ENCODE measurements around the gene PPARA.
A peak's percentile ranks its signal among the peaks of the same experiment; 100 is the strongest.
"Not testable (repeated sequence)": the region's sequence is repeated elsewhere in the genome, so short reads cannot be mapped to it uniquely, and the experiment has no call there.

The PPARA gene

GRCh38 chr22:46265627-46266026 lies 115.3 kb downstream of the PPARA start:
- DNase-seq (ENCODE audit: low spot score); H3K4me3 ChIP-seq (ENCODE audit: low read length in 2 of 2); H3K18ac ChIP-seq (ENCODE audit: low read length); H2AFZ ChIP-seq (ENCODE audit: low read length); H3K4me2 ChIP-seq (ENCODE audit: insufficient read depth, low read length, poor library complexity, severe bottlenecking); H3K4ac ChIP-seq (ENCODE audit: low read length); H3K14ac ChIP-seq (ENCODE audit: low read length); H3K9ac ChIP-seq (ENCODE audit: low read depth, low read length, poor library complexity); H3K23ac ChIP-seq (ENCODE audit: low read depth, low read length, poor library complexity); H3K79me1 ChIP-seq (ENCODE audit: low read depth, low read length); H3K4me1 ChIP-seq (ENCODE audit: control insufficient read depth in 2 of 2, insufficient read depth in 1 of 2, low read depth in 1 of 2, low read length in 2 of 2); H4K8ac ChIP-seq (ENCODE audit: low read depth, low read length); H3K27ac ChIP-seq (replicated peaks; ENCODE audit: low read length); H2BK15ac ChIP-seq (ENCODE audit: low read length); H2BK5ac ChIP-seq (ENCODE audit: low read length); H2BK120ac ChIP-seq (ENCODE audit: low read depth, low read length); H2AK5ac ChIP-seq (ENCODE audit: low read depth, low read length); H2BK12ac ChIP-seq (ENCODE audit: low read length); H4K91ac ChIP-seq (ENCODE audit: low read depth, low read length, poor library complexity); H3K36me3 ChIP-seq (replicated peaks in 1 of 2; ENCODE audit: control insufficient read depth in 2 of 2, insufficient read depth in 2 of 2, low read length in 2 of 2): not testable (repeated sequence)
- no CpG with 5 or more reads among the region's 4 CpGs for WGBS, 2 donors (ENCODE audit: extremely low coverage in 2 of 2, insufficient read length in 2 of 2, insufficient replicate concordance in 1 of 2)
- Histone ChIP-seq H3K9me3 (replicated peaks in 1 of 2; ENCODE audit: control insufficient read depth in 2 of 2, insufficient read depth in 1 of 2, low read depth in 1 of 2, low read length in 2 of 2) (peaks cover 22 to 53% of the 10 kb centered on the region in 2 donors), H3K27me3 (ENCODE audit: control insufficient read depth in 3 of 3, insufficient read depth in 3 of 3, low read depth in 1 of 3, low read length in 3 of 3) (peaks cover 18 to 39% (median 36%) of the 10 kb centered on the region in 3 experiments)

GRCh38 chr22:46267431-46268279 lies 117.3 kb downstream of the PPARA start, which contains the start of gene TTC38:
Gene TTC38, plus strand, starts transcription at chr22:46268008. Its CDS starts 32 bp downstream, at chr22:46268040.
- no peak within 1 kb of the TSS for H2BK12ac ChIP-seq (ENCODE audit: low read length)
- H3K79me1 ChIP-seq (ENCODE audit: low read depth, low read length): no peaks in the 10 kb centered on the region
- no CpG with 5 or more reads among the region's 74 CpGs for WGBS, 2 donors (ENCODE audit: extremely low coverage in 2 of 2, insufficient read length in 2 of 2, insufficient replicate concordance in 1 of 2)
- H3K14ac ChIP-seq (ENCODE audit: low read length): peak within 1 kb of the TSS; percentile 84
- H2AFZ ChIP-seq (ENCODE audit: low read length): peak within 1 kb of the TSS; percentile 100
- peak within 1 kb of the TSS; percentile 85 for H3K23ac ChIP-seq (ENCODE audit: low read depth, low read length, poor library complexity)
- peak; percentile 58 for DNase-seq (ENCODE audit: low spot score)
- peaks cover 5 to 22% of the 10 kb centered on the region in 2 donors for H3K36me3 ChIP-seq (replicated peaks in 1 of 2; ENCODE audit: control insufficient read depth in 2 of 2, insufficient read depth in 2 of 2, low read length in 2 of 2)
- no peak within 1 kb of the TSS for H2BK15ac ChIP-seq (ENCODE audit: low read length)
- peak within 1 kb of the TSS; percentile 86 for H3K4me2 ChIP-seq (ENCODE audit: insufficient read depth, low read length, poor library complexity, severe bottlenecking)
- peaks cover 0 to 4% of the 10 kb centered on the region in 2 donors for H3K4me1 ChIP-seq (ENCODE audit: control insufficient read depth in 2 of 2, insufficient read depth in 1 of 2, low read depth in 1 of 2, low read length in 2 of 2)
- H4K8ac ChIP-seq (ENCODE audit: low read depth, low read length): peak within 1 kb of the TSS; percentile 82
- peak within 1 kb of the TSS; percentile 87 for H2BK120ac ChIP-seq (ENCODE audit: low read depth, low read length)
- H3K18ac ChIP-seq (ENCODE audit: low read length): peak within 1 kb of the TSS; percentile 84
- peak within 1 kb of the TSS; percentile 96 for H2AK5ac ChIP-seq (ENCODE audit: low read depth, low read length)
- no peak within 1 kb of the TSS for H4K91ac ChIP-seq (ENCODE audit: low read depth, low read length, poor library complexity)
- peaks cover 10 to 34% of the 10 kb centered on the region in 2 donors for H3K9me3 ChIP-seq (replicated peaks in 1 of 2; ENCODE audit: control insufficient read depth in 2 of 2, insufficient read depth in 1 of 2, low read depth in 1 of 2, low read length in 2 of 2)
- peaks cover 9 to 24% (median 16%) of the 10 kb centered on the region in 3 experiments for H3K27me3 ChIP-seq (ENCODE audit: control insufficient read depth in 3 of 3, insufficient read depth in 3 of 3, low read depth in 1 of 3, low read length in 3 of 3)
- H3K4ac ChIP-seq (ENCODE audit: low read length): peak within 1 kb of the TSS; percentile 37
- no peak within 1 kb of the TSS for H3K27ac ChIP-seq (replicated peaks; ENCODE audit: low read length)
- peak within 1 kb of the TSS; percentile 77 for H3K9ac ChIP-seq (ENCODE audit: low read depth, low read length, poor library complexity)
- H3K4me3 ChIP-seq (ENCODE audit: low read length in 2 of 2): peak within 1 kb of the TSS; percentile 82 to 86
- H2BK5ac ChIP-seq (ENCODE audit: low read length): peak within 1 kb of the TSS; percentile 82

- no peak overlapping the region for H2BK5ac ChIP-seq (ENCODE audit: low read length)
- H2BK15ac ChIP-seq (ENCODE audit: low read length): no peak overlapping the region
- H2AFZ ChIP-seq (ENCODE audit: low read length): no peak overlapping the region
- peaks cover 2 to 20% of the 10 kb centered on the region in 2 donors for H3K9me3 ChIP-seq (replicated peaks in 1 of 2; ENCODE audit: control insufficient read depth in 2 of 2, insufficient read depth in 1 of 2, low read depth in 1 of 2, low read length in 2 of 2)
- H3K27me3 ChIP-seq (ENCODE audit: control insufficient read depth in 3 of 3, insufficient read depth in 3 of 3, low read depth in 1 of 3, low read length in 3 of 3): peaks cover 0 to 10% (median 5%) of the 10 kb centered on the region in 3 experiments
- H4K8ac ChIP-seq (ENCODE audit: low read depth, low read length): no peak overlapping the region
- no peak overlapping the region for H2BK120ac ChIP-seq (ENCODE audit: low read depth, low read length)
- no peak overlapping the region for H3K14ac ChIP-seq (ENCODE audit: low read length)
- no peaks in the 10 kb centered on the region for H3K79me1 ChIP-seq (ENCODE audit: low read depth, low read length)
- no peak overlapping the region for H3K4me3 ChIP-seq (ENCODE audit: low read length in 2 of 2)
- no CpG with 5 or more reads among the region's 11 CpGs for WGBS, 2 donors (ENCODE audit: extremely low coverage in 2 of 2, insufficient read length in 2 of 2, insufficient replicate concordance in 1 of 2)
- no peak overlapping the region for H2BK12ac ChIP-seq (ENCODE audit: low read length)
- peaks cover 0 to 4% of the 10 kb centered on the region in 2 donors for H3K4me1 ChIP-seq (ENCODE audit: control insufficient read depth in 2 of 2, insufficient read depth in 1 of 2, low read depth in 1 of 2, low read length in 2 of 2)
- H3K23ac ChIP-seq (ENCODE audit: low read depth, low read length, poor library complexity): no peak overlapping the region
- no peak for DNase-seq (ENCODE audit: low spot score)
- no peak overlapping the region for H3K4ac ChIP-seq (ENCODE audit: low read length)
- H3K18ac ChIP-seq (ENCODE audit: low read length): no peak overlapping the region
- H2AK5ac ChIP-seq (ENCODE audit: low read depth, low read length): peak overlapping the region; percentile 71
- no peak overlapping the region for H3K4me2 ChIP-seq (ENCODE audit: insufficient read depth, low read length, poor library complexity, severe bottlenecking)
- H4K91ac ChIP-seq (ENCODE audit: low read depth, low read length, poor library complexity): no peak overlapping the region
- no peak overlapping the region for H3K9ac ChIP-seq (ENCODE audit: low read depth, low read length, poor library complexity)
- no peak overlapping the region for H3K27ac ChIP-seq (replicated peaks; ENCODE audit: low read length)
- H3K36me3 ChIP-seq (replicated peaks in 1 of 2; ENCODE audit: control insufficient read depth in 2 of 2, insufficient read depth in 2 of 2, low read length in 2 of 2): peaks cover 14 to 41% of the 10 kb centered on the region in 2 donors
Measured at GRCh38 chr22:46269564-46269963, 119.2 kb downstream of the PPARA start.

- Histone ChIP-seq H2BK120ac (ENCODE audit: low read depth, low read length) (no peak overlapping the region), H3K79me1 (ENCODE audit: low read depth, low read length) (no peaks in the 10 kb centered on the region), H3K9me3 (replicated peaks in 1 of 2; ENCODE audit: control insufficient read depth in 2 of 2, insufficient read depth in 1 of 2, low read depth in 1 of 2, low read length in 2 of 2) (peaks cover 0 to 8% of the 10 kb centered on the region in 2 donors), H4K8ac (ENCODE audit: low read depth, low read length) (no peak overlapping the region), H3K27ac (replicated peaks; ENCODE audit: low read length) (no peak overlapping the region), H4K91ac (ENCODE audit: low read depth, low read length, poor library complexity) (no peak overlapping the region), H3K14ac (ENCODE audit: low read length) (no peak overlapping the region), H3K4ac (ENCODE audit: low read length) (no peak overlapping the region), H2AFZ (ENCODE audit: low read length) (no peak overlapping the region), H3K36me3 (replicated peaks in 1 of 2; ENCODE audit: control insufficient read depth in 2 of 2, insufficient read depth in 2 of 2, low read length in 2 of 2) (peaks cover 17 to 66% of the 10 kb centered on the region in 2 donors), H3K23ac (ENCODE audit: low read depth, low read length, poor library complexity) (no peak overlapping the region), H2BK12ac (ENCODE audit: low read length) (no peak overlapping the region), H2BK5ac (ENCODE audit: low read length) (no peak overlapping the region), H3K27me3 (ENCODE audit: control insufficient read depth in 3 of 3, insufficient read depth in 3 of 3, low read depth in 1 of 3, low read length in 3 of 3) (peaks cover 0 to 4% (median 0%) of the 10 kb centered on the region in 3 experiments), H3K4me3 (ENCODE audit: low read length in 2 of 2) (no peak overlapping the region), H3K18ac (ENCODE audit: low read length) (no peak overlapping the region), H3K4me1 (ENCODE audit: control insufficient read depth in 2 of 2, insufficient read depth in 1 of 2, low read depth in 1 of 2, low read length in 2 of 2) (peaks cover 0 to 4% of the 10 kb centered on the region in 2 donors), H3K4me2 (ENCODE audit: insufficient read depth, low read length, poor library complexity, severe bottlenecking) (no peak overlapping the region), H2AK5ac (ENCODE audit: low read depth, low read length) (no peak overlapping the region), H2BK15ac (ENCODE audit: low read length) (no peak overlapping the region), H3K9ac (ENCODE audit: low read depth, low read length, poor library complexity) (no peak overlapping the region)
- no CpG with 5 or more reads among the region's 8 CpGs for WGBS, 2 donors (ENCODE audit: extremely low coverage in 2 of 2, insufficient read length in 2 of 2, insufficient replicate concordance in 1 of 2)
- no peak for DNase-seq (ENCODE audit: low spot score)
Measured at GRCh38 chr22:46272196-46272595, 121.9 kb downstream of the PPARA start.
